ENCODE results near the gene SRSF5.

SRSF5 gene

GRCh38 chr14:69772082-69773017 lies 5.4 kb downstream of the SRSF5 start:
- Histone ChIP-seq H3K36me3 (peaks cover 88 to 95% (median 91%) of the 10 kb centered on the region in 3 donors), H3K4me1 (peaks cover 0 to 70% (median 37%) of the 10 kb centered on the region in 4 donors), H3K27me3 (no peaks in the 10 kb centered on the region), H3K4me3 (no peak overlapping the region), H3K9me3 (no peaks in the 10 kb centered on the region), H3K27ac (no peak overlapping the region)
- TF ChIP-seq, protein P1, sequence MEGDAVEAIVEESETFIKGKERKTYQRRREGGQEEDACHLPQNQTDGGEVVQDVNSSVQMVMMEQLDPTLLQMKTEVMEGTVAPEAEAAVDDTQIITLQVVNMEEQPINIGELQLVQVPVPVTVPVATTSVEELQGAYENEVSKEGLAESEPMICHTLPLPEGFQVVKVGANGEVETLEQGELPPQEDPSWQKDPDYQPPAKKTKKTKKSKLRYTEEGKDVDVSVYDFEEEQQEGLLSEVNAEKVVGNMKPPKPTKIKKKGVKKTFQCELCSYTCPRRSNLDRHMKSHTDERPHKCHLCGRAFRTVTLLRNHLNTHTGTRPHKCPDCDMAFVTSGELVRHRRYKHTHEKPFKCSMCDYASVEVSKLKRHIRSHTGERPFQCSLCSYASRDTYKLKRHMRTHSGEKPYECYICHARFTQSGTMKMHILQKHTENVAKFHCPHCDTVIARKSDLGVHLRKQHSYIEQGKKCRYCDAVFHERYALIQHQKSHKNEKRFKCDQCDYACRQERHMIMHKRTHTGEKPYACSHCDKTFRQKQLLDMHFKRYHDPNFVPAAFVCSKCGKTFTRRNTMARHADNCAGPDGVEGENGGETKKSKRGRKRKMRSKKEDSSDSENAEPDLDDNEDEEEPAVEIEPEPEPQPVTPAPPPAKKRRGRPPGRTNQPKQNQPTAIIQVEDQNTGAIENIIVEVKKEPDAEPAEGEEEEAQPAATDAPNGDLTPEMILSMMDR (IDR thresholded peaks at IDR 0.05): no peak
- DNase-seq: no peak
- intact Hi-C loops (cut with DNase I; ENCODE audit: low total_unique reads): no loop called here

- intact Hi-C loops (cut with DNase I; ENCODE audit: low total_unique reads): no loop called here
Observed at GRCh38 chr14:69773571-69774276, 6.8 kb downstream of the SRSF5 start.

GRCh38 chr14:69775012-69775411 lies 8.1 kb downstream of the SRSF5 start:
- H3K36me3 ChIP-seq: peaks cover 90 to 95% (median 91%) of the 10 kb centered on the region in 3 donors
- no peaks in the 10 kb centered on the region for H3K9me3 ChIP-seq
- H3K4me1 ChIP-seq: peaks cover 0 to 49% (median 19%) of the 10 kb centered on the region in 4 donors
- TF ChIP-seq, protein P1 (IDR thresholded peaks at IDR 0.05): no peak
- no peaks in the 10 kb centered on the region for H3K27me3 ChIP-seq
- H3K4me3 ChIP-seq: no peak overlapping the region
- no peak for DNase-seq
- no peak overlapping the region for H3K27ac ChIP-seq
- intact Hi-C loops (cut with DNase I; ENCODE audit: low total_unique reads): no loop called here

More at GRCh38 chr14:69773571-69774276, 6.8 kb downstream of the SRSF5 start:
- no peaks in the 10 kb centered on the region for H3K27me3 ChIP-seq
- peaks cover 91 to 95% (median 95%) of the 10 kb centered on the region in 3 donors for H3K36me3 ChIP-seq
- H3K4me1 ChIP-seq: peaks cover 0 to 62% (median 30%) of the 10 kb centered on the region in 4 donors
- no peak for DNase-seq
- TF ChIP-seq, protein P1 (IDR thresholded peaks at IDR 0.05): no peak
- H3K9me3 ChIP-seq: no peaks in the 10 kb centered on the region
- H3K4me3 ChIP-seq: no peak overlapping the region
- H3K27ac ChIP-seq: no peak overlapping the region

DNA sequence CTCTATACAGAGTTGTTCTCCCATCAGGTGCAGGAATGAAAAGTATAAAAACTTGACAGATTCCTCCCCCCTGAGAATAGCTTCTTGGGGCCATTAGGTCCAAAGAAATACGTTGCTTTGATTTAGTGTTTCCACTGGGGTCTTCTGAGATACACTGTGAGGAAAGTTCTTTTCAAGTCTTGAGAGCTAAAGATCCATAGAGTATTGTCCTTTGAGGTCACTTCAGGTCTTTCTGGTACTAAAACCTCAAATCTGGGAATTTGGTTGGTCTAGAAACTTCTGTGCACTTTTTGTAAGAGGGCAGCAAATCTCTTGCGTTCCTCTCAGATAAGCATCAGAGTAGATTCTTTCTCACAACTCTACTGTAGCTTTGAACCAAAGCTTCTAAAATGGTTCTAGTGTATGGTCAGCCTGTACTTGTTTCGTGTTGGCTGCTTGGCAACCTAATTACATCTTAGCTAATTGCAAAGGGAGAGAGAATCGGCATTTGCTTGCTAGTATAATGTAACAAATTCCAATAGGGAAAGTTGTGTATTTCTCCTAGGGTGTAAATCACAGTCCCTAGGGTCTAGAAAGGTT lies 10.0 kb downstream of the SRSF5 start:
- H3K4me1 ChIP-seq: peaks cover 0 to 31% (median 5%) of the 10 kb centered on the region in 4 donors
- intact Hi-C loops (cut with DNase I; ENCODE audit: low total_unique reads): no loop called here
- H3K27me3 ChIP-seq: no peaks in the 10 kb centered on the region
- no peak overlapping the region for H3K4me3 ChIP-seq
- no peaks in the 10 kb centered on the region for H3K9me3 ChIP-seq
- peaks cover 70 to 94% (median 85%) of the 10 kb centered on the region in 3 donors for H3K36me3 ChIP-seq
- no peak for DNase-seq
- TF ChIP-seq, protein P1 (IDR thresholded peaks at IDR 0.05): no peak
- no peak overlapping the region for H3K27ac ChIP-seq

DNA sequence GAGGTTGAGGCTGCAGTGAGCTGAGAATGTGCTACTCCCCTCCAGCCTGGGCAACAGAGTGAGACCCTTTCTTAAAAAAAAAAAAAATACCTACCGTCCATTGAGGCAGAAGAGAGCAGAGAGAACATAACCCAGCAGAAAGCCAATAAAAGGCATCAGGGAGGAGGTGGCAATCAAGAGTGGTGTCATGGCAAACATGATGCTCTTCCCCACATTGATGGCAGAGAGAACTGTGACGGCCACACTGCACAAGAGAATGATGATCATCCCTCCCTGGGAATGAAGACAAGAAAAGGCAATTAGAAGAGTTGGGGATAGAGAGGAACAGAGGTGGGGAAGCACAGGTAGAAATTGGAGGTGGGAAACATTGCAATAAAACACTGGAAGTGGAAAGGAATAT lies 12.1 kb downstream of the SRSF5 start:
- H3K27me3 ChIP-seq: no peaks in the 10 kb centered on the region
- H3K9me3 ChIP-seq: no peaks in the 10 kb centered on the region
- DNase-seq: no peak
- peaks cover 0 to 13% (median 0%) of the 10 kb centered on the region in 4 donors for H3K4me1 ChIP-seq
- H3K36me3 ChIP-seq: peaks cover 50 to 78% (median 65%) of the 10 kb centered on the region in 3 donors
- no peak overlapping the region for H3K27ac ChIP-seq
- intact Hi-C loops (cut with DNase I; ENCODE audit: low total_unique reads): no loop called here
- no peak overlapping the region for H3K4me3 ChIP-seq
- TF ChIP-seq, protein P1 (IDR thresholded peaks at IDR 0.05): no peak
